Hypothalamus (tissue), 51 donors: Measurements from ENCODE around the gene MYO6.

Experiments
- DNase-seq, 51 donors: peaks; one replicate each; lab custom pipeline; 2025; lab: John Stamatoyannopoulos, UW

Gene MYO6

DNA sequence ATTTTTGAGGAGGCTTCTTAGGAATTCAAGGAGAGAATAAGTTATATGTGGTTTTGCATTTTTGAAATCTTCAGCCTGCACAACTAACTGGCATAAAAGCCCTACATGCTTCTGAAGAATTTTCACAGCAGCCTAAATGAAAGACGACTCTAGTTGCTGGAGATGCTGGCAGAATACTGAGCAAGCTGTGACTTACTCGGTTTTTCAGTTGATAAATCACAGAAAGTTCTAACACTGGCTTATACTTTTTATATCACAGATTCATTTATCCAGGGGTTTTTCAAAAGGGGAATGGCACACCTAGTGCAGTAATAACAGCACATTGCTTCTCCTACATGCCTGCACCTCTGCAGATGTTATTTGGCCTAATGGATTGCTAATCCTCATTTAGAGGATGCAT lies 188.8 kb downstream of the MYO6 start:
- DNase-seq, result no peak

DNA sequence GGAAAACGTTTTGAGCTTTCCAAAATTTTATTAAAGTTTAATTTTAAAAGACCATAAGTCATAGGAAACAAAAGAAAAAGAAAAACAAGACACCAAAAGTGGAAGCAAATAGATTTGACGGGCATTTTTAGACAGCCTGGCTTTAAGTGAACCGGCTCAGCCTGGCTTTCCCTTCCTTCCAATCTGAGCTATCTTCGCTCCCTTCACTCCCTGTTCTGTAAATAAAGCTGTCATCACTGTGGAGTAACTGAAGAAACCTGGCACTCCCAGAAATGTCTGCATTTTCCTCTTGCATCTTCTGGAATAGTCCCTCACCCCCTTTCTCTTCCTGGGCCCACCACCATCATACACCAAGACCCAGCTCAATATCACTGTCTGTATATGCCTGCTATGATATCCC lies 191.5 kb downstream of the MYO6 start:
- no peak for DNase-seq

DNA sequence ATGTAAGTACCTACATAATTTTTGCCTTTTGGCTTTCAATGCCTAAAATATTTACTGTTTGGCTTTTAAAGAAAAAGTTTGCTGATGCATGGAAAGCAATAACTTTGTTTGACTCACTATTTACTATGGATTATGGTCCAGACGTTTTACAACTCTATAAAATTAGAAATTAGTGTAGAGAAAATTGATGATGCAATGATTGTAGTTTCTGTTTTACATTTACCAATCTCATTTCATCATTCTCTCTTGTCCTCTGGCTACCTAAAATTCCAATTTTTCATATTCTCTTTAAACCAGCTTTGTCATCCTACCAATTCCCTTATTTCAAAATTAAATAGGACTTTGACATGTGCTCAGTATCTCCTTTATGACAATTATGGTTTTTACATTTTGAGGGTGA lies 192.5 kb downstream of the MYO6 start:
- DNase-seq, result no peak

DNA sequence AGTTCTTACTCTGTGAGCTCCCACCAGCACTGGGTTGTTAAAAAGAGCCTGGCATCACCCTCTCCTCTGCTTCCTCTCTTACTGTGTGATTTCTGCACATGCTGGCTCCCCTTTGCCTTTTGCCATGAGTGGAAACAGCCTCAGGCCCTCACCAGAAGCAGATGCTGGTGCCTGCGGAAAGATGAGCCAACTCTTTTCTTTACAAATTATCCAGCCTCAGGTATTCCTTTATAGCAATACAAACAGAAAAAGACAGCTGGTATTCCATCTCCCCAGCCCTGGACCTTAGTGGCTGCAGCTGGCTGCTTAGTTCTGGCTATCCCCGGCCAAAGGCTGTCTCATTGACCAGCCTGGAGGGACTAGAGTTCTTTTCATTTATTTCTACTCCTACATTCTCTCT lies 194.3 kb downstream of the MYO6 start:
- no peak for DNase-seq

DNA sequence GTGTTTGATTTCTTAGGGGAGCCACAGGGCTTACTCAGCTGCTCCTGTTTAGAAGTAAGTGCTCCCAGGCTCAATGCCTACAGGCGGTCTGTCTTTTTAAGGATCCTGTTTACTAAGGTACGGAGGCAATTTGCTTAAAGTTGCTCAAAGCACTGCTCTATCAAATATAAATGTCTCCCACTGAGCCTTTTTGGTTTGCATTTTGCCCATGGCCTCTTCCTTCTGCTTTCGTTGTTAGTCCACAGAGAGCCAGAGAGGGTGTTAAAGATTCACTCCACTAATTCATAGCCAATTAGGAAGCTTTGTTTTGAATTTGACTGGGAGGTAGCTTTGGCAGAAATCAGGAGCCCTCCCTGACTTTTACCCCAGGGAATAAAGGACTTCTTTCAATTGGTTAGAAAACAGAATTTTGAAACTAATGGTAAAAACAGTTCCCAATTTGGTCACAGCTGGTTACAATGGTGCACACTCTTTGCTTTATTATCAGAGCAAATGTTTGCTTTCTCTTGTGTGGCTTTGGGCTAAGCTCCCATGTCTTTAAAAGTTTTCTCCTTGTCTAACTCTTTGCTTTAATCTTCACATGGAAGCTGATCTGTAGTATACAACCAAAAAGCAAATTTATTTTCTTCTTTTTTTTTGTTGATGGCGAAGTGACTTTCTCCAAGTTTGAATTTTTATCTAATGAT lies 197.2 kb downstream of the MYO6 start:
- no peak for DNase-seq

DNA sequence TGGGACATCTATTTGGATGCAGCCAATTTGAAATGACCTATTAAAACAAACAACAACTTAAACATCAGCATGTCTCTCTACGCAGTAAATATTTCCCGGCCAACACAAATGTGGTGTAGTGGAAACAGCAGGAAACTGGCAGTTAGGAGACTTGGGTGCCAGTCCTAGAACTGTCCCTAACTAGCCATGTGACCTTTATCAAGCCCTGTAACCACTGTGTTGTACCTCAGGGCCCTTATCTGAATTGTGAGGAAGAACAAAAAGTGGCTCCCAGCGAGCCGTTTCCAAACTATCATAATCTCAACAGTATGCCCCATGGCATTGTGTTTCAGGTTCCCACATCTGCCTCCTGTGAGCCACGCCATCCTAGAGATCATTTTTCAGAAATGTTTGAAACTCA lies 198.9 kb downstream of the MYO6 start:
- DNase-seq, result no peak

DNA sequence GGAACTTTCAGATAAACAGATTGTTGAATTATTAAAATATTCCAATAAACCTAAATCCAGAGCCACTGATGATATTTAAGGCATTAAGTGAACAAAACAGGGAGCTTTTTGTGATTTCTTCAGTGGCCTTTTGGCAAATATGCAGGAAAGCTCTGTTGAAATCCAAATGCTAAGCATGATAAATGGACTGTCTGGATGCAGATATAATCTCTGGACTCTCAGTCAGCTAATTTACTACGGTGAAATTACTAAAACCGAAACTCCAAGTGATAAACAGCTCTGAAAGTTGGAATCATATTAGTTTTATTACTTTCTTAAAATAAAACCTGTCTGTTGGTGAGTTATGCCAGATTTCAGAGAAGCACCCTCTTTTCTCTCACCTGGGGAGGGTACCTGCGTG lies 203.1 kb downstream of the MYO6 start:
- DNase-seq, result no peak

DNA sequence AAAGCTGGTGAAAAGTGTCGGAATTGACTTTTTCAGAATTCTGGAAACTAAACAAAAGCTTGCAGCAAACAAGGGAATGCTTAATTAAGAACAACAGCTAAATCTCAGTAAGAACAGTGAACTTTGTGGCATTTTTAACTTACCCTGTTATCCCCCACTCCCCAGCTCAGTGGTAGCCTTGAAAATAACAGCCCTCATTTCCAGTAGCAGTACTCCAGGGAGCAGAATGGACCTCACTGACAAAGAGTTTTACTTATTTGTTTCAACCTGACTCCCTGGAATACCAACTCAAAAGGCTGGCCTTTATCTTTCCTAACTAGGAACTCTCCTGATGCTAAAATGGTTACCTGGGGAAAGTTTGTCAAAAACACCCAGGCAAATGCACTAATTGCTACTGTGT lies 214.5 kb downstream of the MYO6 start:
- DNase-seq, result no peak

DNA sequence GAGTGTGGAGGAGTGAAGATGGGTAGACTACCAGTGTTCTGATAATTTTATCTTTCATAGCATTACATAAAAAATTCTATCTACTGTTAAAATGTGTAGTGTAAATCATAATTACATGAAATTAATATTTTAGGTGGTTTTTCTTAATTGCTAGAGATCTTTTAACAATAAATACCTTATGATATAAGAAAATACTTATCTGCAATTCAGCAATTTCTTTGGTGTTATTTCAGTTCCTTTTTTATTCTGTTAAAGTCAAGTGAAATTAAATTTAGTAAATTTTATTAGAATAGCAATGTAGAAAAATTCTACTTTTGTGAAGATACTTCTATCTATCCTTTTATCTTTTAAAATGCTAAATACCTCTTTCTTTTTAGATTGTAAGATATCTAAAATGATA lies 219.1 kb downstream of the MYO6 start:
- no peak for DNase-seq
